HG02798 (cell line): Measurements from ENCODE around the gene MARK4.
"Not testable (repeated sequence)": the region's sequence is repeated elsewhere in the genome, so short reads cannot be mapped to it uniquely, and the experiment has no call there.

Source experiments
- ATAC-seq: cut with Tn5 transposase; IDR thresholded peaks from one replicate; pipeline ENCODE4 v1.9.1; 2021; ENCODE audit warnings: mild to moderate bottlenecking; ENCODE audit not compliant: unreplicated experiment, poor library complexity

Gene MARK4

GRCh38 chr19:45269939-45270338 is 18.9 kb downstream of the MARK4 start:
- not testable (repeated sequence) for ATAC-seq

GRCh38 chr19:45271098-45271734 is 20.1 kb downstream of the MARK4 start:
- ATAC-seq: no peak

GRCh38 chr19:45271735-45272108 is 20.7 kb downstream of the MARK4 start:
- ATAC-seq: no peak

- no peak for ATAC-seq
Observed at GRCh38 chr19:45273521-45273855, 22.4 kb downstream of the MARK4 start.

- no peak for ATAC-seq
Observed at GRCh38 chr19:45275370-45275971, 24.4 kb downstream of the MARK4 start.

DNA sequence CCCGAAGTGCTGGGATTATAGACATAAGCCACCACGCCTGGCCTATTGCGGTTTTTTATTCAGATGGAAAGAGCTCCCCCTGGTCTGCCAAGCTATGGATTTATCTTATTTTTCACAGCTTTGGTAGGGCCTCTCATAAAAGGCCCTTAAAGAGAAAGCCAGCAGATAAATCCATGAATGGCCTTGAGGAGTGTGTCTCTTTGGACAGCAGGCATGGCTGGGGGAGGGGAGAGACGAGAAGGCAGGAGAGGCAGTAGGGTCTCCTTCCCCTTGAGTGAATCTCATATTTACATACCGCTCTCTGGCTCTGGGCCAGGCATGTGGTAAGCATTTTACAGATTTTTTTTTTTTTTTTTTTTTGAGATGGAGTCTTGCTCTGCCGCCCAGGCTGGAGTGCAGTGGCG is 25.2 kb downstream of the MARK4 start:
- no peak for ATAC-seq

- ATAC-seq: no peak
Observed at GRCh38 chr19:45278087-45278486, 27.0 kb downstream of the MARK4 start.

GRCh38 chr19:45279587-45280192 is 28.6 kb downstream of the MARK4 start:
- ATAC-seq: no peak

DNA sequence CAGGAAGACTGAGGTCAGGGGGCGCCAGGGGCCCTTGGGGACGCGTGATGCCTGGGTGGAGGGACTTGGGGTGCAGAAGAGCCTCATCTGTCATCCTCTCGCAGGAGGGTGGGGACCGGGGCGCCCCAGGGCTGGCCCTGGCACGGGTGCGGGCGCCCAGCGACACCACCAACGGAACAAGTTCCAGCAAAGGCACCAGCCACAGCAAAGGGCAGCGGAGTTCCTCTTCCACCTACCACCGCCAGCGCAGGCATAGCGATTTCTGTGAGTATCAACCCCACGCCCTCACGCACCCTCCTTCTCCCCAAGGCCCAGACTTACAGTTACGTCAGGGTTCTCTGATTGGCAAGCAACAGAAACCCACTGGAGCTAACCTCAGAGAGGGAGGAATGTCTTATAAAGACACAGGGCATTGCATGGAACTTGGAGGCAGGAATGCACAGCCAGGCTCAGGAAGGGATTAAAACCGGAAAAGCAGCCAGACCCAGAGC is 29.4 kb downstream of the MARK4 start:
- ATAC-seq: no peak

GRCh38 chr19:45283443-45284033 is 32.5 kb downstream of the MARK4 start:
- ATAC-seq: no peak

DNA sequence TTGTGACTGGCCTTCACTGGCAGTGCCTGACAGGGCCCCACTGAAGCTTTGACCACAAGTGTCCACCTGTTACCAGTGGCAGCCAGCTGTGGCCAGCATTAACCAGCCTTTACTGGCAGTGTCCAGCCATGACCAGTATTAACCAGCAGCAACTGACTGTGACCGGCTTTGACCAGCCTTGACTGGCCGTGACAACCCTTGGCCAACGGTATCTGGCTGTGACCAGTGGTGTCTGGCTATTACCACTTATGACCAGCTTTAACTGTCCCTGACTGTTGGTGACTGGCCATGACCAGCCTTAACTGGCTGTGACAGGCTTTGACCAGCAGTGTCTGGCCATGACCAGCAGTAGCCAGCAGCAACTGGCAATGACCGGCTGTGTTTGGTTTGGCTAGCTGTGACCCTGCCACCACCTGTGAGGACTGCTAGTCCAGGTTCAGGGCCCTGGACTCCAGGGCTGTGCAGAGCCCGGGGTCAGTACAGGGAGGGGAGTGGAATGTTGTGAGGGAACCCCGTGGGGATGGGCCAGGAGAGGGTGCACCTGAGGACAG is 39.4 kb downstream of the MARK4 start:
- ATAC-seq: no peak

- ATAC-seq: no peak
Observed at GRCh38 chr19:45291834-45292233, 40.8 kb downstream of the MARK4 start.

- ATAC-seq: no peak
Observed at GRCh38 chr19:45293682-45294081, 42.6 kb downstream of the MARK4 start.

GRCh38 chr19:45294291-45295029 is 43.4 kb downstream of the MARK4 start:
- ATAC-seq: no peak

- no peak for ATAC-seq
Observed at GRCh38 chr19:45295873-45296272, 44.8 kb downstream of the MARK4 start.

DNA sequence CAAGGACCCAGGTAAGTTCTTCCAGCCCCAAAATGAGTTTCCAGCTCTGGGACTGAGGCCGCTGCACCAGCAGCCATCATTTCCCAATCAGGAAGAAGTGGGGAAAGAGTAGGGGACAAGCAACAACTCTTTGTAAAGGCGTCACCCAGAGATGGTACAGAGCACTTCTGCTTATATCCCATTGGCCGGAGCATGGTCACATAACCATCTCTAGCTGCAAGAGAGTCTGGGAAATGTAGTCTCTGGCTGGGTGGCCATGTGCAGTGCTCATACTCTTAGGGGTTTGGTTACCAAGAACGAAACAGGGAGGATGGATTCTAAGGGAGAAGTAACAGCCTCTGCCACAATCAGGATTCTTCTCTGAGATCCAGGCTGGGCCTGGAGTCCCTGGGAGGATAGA is 45.3 kb downstream of the MARK4 start:
- ATAC-seq: no peak

- no peak for ATAC-seq
Observed at GRCh38 chr19:45297674-45298073, 46.6 kb downstream of the MARK4 start.

- no peak for ATAC-seq
Observed at GRCh38 chr19:45298264-45298663, 47.2 kb downstream of the MARK4 start.

DNA sequence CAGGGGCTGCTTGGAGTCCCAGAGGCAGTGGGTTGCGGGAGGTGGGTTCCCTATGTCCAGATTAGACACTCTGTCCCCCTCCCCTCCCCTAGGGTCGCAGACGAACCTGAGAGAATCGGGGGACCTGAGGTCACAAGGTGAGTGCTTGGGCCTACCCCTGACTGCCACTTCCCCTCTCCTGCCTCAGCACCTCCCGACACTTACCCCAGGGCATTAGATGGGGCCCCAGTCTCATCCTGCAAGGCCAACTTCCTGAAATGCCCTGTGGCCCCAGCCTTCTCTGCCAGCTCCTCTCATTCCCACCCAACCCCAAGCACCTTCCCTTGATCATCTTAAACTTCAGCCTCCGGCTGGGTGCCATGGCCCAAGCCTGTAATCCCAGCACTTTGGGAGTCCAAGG is 48.6 kb downstream of the MARK4 start:
- ATAC-seq: no peak

GRCh38 chr19:45302416-45302815 is 51.3 kb downstream of the MARK4 start:
- ATAC-seq: no peak
